Measurements from ENCODE around the gene TMEM185B. TPM values are rescaled to one million over a fixed set of nuclear protein-coding genes. Genes with fewer than 3 reads are reported as not detected.
A peak's percentile ranks its signal among the peaks of the same experiment; 100 is the strongest.

TMEM185B gene
- total and polyA plus RNA-seq, 4 donors: 1.8 to 8.5 (median 6.8) TPM

DNA sequence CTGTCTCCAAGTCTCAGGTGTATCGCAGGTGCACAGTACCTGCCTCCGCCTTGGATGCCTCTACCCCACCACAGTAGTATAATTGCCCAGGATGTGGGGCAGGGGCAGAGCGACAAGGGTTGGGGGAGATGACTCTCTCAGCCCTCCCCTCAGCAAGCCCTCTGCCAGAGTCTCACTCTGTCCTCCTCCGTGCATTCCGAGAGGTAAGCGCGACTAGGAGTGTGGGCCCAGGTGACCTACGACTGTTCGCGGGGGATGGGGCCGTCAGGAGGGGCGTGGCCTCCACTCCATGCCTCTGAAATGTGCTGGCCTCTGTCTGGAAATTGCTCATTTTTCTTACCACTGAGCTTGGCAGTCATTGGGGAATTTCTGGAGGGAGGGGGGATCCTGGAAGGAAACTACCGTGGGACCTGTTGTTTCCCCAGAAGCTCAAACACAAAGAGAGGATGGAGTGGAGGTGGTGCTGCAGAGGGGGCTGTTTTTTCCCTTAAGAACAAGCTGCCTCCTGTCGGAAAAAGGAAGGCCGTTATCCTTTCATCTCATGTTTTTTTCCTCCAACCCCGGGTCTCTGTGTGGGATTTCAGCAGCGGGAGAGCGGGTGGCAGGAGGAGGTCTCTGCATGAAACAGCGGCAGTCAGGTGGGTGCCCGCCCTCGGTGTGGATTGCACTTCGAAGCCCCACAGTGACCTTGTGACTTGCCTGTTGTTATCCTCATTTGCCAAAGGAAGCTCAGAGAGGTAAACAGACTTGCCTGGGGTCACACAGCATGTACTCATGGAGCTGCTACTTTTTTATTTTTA, 16.5 kb upstream of the TMEM185B start:
- H3K36me3 ChIP-seq (ENCODE audit: control insufficient read depth in 4 of 4, insufficient read depth in 3 of 4, low read depth in 1 of 4, low read length in 3 of 4): no peaks in the 10 kb centered on the region
- peak; percentile 8 for TF ChIP-seq SP1 (IDR thresholded peaks at IDR 0.05)
- no peak for TF ChIP-seq FOXA1 (IDR thresholded peaks at IDR 0.05)
- H3K4me1 ChIP-seq (ENCODE audit: control insufficient read depth in 4 of 4, insufficient read depth in 4 of 4, low read length in 3 of 4): no peaks in the 10 kb centered on the region
- no peaks in the 10 kb centered on the region for H3K9me3 ChIP-seq (ENCODE audit: control insufficient read depth in 4 of 4, low read length in 3 of 4)
- WGBS: 53% methylated on average over 22 of the region's 22 CpGs
- H3K4me3 ChIP-seq (ENCODE audit: low read depth in 1 of 3, low read length in 3 of 3): no peak overlapping the region
- DNase-seq (ENCODE audit: low spot score): no peak
- no peak overlapping the region for H3K27ac ChIP-seq (ENCODE audit: low read depth in 1 of 2, low read length in 2 of 2)
- H3K27me3 ChIP-seq (ENCODE audit: control insufficient read depth in 4 of 4, insufficient read depth in 4 of 4, low read length in 3 of 4): no peaks in the 10 kb centered on the region
- no peak overlapping the region for H3K9ac ChIP-seq (ENCODE audit: low read depth in 1 of 2, low read length in 2 of 2)

DNA sequence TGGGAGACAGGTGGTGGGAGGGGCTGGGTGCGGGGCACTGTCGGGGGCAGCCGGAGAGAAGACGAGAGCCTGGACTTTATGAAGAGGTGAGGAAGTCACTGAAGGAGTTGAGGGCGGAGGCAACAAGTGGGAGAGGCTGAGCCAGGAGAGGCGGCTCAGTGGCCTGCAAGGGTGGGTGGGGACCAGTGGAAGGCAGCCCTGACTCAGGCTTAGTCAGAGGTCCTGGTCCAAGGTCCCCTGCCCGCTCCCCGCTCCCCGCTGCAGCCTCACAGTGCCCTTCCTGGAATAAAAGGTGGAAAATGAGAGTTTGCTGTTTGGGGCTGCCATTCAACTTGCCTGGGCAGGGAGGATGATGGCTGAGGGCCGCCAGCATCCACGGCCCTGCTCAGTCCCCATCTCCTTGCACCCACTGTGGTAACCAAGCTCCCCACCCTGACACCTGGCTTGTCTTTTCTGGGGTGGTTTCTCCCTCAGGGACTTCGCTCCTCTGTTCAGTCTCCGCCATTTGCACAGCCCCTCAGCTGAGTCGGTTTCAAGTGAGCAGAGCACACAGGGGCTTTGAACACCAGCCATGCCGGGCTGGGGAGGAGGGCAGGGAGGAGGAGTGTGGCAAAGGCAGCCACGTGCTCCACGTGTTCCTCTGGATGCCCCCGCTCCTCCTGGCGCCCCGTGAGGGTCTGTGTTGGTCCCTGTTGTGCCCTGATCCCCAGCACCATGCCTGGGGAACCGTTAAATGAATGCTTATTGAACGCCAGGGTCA, 15.7 kb upstream of the TMEM185B start:
- H3K9me3 ChIP-seq (ENCODE audit: control insufficient read depth in 4 of 4, low read length in 3 of 4): no peaks in the 10 kb centered on the region
- no peak overlapping the region for H3K27ac ChIP-seq (ENCODE audit: low read depth in 1 of 2, low read length in 2 of 2)
- TF ChIP-seq TAF1 (conservative IDR thresholded peaks at IDR 0.05): no peak
- TF ChIP-seq, protein P1, sequence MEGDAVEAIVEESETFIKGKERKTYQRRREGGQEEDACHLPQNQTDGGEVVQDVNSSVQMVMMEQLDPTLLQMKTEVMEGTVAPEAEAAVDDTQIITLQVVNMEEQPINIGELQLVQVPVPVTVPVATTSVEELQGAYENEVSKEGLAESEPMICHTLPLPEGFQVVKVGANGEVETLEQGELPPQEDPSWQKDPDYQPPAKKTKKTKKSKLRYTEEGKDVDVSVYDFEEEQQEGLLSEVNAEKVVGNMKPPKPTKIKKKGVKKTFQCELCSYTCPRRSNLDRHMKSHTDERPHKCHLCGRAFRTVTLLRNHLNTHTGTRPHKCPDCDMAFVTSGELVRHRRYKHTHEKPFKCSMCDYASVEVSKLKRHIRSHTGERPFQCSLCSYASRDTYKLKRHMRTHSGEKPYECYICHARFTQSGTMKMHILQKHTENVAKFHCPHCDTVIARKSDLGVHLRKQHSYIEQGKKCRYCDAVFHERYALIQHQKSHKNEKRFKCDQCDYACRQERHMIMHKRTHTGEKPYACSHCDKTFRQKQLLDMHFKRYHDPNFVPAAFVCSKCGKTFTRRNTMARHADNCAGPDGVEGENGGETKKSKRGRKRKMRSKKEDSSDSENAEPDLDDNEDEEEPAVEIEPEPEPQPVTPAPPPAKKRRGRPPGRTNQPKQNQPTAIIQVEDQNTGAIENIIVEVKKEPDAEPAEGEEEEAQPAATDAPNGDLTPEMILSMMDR (IDR thresholded peaks at IDR 0.05; ENCODE audit: low read depth, low read length, missing input control): no peak
- TF ChIP-seq FOXA1 (IDR thresholded peaks at IDR 0.05): no peak
- TF ChIP-seq EGR1 (IDR thresholded peaks at IDR 0.05; ENCODE audit: low read depth in 2 of 2): no peak
- TF ChIP-seq, protein P2, sequence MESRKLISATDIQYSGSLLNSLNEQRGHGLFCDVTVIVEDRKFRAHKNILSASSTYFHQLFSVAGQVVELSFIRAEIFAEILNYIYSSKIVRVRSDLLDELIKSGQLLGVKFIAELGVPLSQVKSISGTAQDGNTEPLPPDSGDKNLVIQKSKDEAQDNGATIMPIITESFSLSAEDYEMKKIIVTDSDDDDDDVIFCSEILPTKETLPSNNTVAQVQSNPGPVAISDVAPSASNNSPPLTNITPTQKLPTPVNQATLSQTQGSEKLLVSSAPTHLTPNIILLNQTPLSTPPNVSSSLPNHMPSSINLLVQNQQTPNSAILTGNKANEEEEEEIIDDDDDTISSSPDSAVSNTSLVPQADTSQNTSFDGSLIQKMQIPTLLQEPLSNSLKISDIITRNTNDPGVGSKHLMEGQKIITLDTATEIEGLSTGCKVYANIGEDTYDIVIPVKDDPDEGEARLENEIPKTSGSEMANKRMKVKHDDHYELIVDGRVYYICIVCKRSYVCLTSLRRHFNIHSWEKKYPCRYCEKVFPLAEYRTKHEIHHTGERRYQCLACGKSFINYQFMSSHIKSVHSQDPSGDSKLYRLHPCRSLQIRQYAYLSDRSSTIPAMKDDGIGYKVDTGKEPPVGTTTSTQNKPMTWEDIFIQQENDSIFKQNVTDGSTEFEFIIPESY (IDR thresholded peaks at IDR 0.05): no peak
- TF ChIP-seq, protein P3, sequence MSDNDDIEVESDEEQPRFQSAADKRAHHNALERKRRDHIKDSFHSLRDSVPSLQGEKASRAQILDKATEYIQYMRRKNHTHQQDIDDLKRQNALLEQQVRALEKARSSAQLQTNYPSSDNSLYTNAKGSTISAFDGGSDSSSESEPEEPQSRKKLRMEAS (IDR thresholded peaks at IDR 0.05): no peak
- TF ChIP-seq, protein P4, sequence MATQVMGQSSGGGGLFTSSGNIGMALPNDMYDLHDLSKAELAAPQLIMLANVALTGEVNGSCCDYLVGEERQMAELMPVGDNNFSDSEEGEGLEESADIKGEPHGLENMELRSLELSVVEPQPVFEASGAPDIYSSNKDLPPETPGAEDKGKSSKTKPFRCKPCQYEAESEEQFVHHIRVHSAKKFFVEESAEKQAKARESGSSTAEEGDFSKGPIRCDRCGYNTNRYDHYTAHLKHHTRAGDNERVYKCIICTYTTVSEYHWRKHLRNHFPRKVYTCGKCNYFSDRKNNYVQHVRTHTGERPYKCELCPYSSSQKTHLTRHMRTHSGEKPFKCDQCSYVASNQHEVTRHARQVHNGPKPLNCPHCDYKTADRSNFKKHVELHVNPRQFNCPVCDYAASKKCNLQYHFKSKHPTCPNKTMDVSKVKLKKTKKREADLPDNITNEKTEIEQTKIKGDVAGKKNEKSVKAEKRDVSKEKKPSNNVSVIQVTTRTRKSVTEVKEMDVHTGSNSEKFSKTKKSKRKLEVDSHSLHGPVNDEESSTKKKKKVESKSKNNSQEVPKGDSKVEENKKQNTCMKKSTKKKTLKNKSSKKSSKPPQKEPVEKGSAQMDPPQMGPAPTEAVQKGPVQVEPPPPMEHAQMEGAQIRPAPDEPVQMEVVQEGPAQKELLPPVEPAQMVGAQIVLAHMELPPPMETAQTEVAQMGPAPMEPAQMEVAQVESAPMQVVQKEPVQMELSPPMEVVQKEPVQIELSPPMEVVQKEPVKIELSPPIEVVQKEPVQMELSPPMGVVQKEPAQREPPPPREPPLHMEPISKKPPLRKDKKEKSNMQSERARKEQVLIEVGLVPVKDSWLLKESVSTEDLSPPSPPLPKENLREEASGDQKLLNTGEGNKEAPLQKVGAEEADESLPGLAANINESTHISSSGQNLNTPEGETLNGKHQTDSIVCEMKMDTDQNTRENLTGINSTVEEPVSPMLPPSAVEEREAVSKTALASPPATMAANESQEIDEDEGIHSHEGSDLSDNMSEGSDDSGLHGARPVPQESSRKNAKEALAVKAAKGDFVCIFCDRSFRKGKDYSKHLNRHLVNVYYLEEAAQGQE (IDR thresholded peaks at IDR 0.05): no peak
- TF ChIP-seq GABPA (IDR thresholded peaks at IDR 0.05 in 1 of 2, conservative IDR thresholded peaks at IDR 0.05 in 1 of 2): no peak
- TF ChIP-seq, protein P5, sequence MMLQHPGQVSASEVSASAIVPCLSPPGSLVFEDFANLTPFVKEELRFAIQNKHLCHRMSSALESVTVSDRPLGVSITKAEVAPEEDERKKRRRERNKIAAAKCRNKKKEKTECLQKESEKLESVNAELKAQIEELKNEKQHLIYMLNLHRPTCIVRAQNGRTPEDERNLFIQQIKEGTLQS (IDR thresholded peaks at IDR 0.05): no peak
- TF ChIP-seq JUND (IDR thresholded peaks at IDR 0.05): no peak
- TF ChIP-seq HNF4G (IDR thresholded peaks at IDR 0.05): no peak
- TF ChIP-seq SP1 (IDR thresholded peaks at IDR 0.05): no peak
- TF ChIP-seq HNF4A (conservative IDR thresholded peaks at IDR 0.05): no peak
- TF ChIP-seq RAD21 (IDR thresholded peaks at IDR 0.05): no peak
- no peak for TF ChIP-seq FOXA2 (IDR thresholded peaks at IDR 0.05)
- TF ChIP-seq RXRA (IDR thresholded peaks at IDR 0.05): no peak
- TF ChIP-seq YY1 (IDR thresholded peaks at IDR 0.05): no peak
- no peak for TF ChIP-seq NR2F2 (IDR thresholded peaks at IDR 0.05)
- no peaks in the 10 kb centered on the region for H3K27me3 ChIP-seq (ENCODE audit: control insufficient read depth in 4 of 4, insufficient read depth in 4 of 4, low read length in 3 of 4)
- DNase-seq (ENCODE audit: low spot score): no peak
- no peaks in the 10 kb centered on the region for H3K36me3 ChIP-seq (ENCODE audit: control insufficient read depth in 4 of 4, insufficient read depth in 3 of 4, low read depth in 1 of 4, low read length in 3 of 4)
- no peaks in the 10 kb centered on the region for H3K4me1 ChIP-seq (ENCODE audit: control insufficient read depth in 4 of 4, insufficient read depth in 4 of 4, low read length in 3 of 4)
- no peak overlapping the region for H3K9ac ChIP-seq (ENCODE audit: low read depth in 1 of 2, low read length in 2 of 2)
- no peak overlapping the region for H3K4me3 ChIP-seq (ENCODE audit: low read depth in 1 of 3, low read length in 3 of 3)
- WGBS: 77% methylated on average over 22 of the region's 22 CpGs

Measured in liver (tissue), 9 donors.